ENCODE data around the gene TMEM132C.

- TF ChIP-seq GATA2 (IDR thresholded peaks at IDR 0.05; ENCODE audit: insufficient read depth, insufficient read length, low read depth, low read length) (no peak), CTCF (IDR thresholded peaks at IDR 0.05; ENCODE audit: extremely low read depth in 1 of 2, insufficient read depth in 1 of 2, low read depth in 1 of 2, low read length in 2 of 2) (no peak), EZH2 (IDR thresholded peaks at IDR 0.05; ENCODE audit: borderline replicate concordance, low read depth, low read length, severe bottlenecking) (no peak)
These were observed 153.2 kb downstream of the TMEM132C start for GRCh38 chr12:128420163-128420562.

All from endothelial cell of umbilical vein (primary cell).